Activated CD4-positive, alpha-beta T cell treated with anti-CD3 and anti-CD28 coated beads, Interleukin-10, Interleukin-2, amounts not matched to agents 100 ng/mL and 50 ng/mL, durations not matched to agents 16 hours and 8 hours (primary cell): ENCODE results near the gene SDCCAG8.

Source experiments
- DNase-seq: peaks from one replicate; pipeline ENCODE4 v3.0.0-alpha.2; 2020

Gene SDCCAG8

DNA sequence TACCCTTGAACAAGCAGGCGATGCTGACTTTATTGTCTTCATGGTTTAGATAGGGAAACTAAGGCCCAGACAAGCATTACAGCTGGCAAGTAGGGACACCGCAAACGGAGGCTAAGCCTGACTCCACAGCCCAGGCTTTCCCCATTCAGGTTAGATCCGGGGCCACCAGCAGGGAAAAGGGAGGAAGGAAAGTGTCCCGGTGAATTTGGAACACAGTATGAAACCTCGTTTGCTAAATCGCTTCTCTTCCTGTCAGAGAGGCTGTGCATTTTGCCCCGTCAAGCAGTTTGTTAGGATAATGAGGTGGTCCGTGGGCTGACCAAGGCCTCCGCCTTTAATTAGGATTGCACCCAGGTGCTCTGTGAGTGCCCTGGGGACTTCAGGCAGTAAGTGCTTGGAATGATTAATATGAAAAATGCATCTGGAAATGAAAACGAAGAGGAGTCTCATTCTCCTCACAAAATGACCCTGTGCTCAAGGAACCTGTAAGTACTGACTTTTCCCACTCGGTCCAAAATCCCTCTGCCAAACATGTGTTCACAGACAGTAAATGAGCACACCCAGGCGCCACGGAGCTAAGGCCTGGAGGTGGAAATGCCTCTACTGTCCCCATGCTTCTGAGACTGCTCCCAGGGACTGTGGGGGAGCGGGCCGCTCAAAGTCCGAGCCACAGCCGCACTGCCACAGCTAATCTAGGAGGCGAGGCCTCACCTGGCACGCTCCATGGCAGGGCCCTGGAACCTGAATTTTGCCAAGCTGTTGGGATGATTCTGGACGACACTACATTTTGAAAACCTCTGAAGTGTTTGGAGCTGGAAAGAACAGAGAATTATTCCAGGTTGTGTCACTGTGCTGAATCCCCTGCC, 234.1 kb downstream of the SDCCAG8 start:
- no peak for DNase-seq

DNA sequence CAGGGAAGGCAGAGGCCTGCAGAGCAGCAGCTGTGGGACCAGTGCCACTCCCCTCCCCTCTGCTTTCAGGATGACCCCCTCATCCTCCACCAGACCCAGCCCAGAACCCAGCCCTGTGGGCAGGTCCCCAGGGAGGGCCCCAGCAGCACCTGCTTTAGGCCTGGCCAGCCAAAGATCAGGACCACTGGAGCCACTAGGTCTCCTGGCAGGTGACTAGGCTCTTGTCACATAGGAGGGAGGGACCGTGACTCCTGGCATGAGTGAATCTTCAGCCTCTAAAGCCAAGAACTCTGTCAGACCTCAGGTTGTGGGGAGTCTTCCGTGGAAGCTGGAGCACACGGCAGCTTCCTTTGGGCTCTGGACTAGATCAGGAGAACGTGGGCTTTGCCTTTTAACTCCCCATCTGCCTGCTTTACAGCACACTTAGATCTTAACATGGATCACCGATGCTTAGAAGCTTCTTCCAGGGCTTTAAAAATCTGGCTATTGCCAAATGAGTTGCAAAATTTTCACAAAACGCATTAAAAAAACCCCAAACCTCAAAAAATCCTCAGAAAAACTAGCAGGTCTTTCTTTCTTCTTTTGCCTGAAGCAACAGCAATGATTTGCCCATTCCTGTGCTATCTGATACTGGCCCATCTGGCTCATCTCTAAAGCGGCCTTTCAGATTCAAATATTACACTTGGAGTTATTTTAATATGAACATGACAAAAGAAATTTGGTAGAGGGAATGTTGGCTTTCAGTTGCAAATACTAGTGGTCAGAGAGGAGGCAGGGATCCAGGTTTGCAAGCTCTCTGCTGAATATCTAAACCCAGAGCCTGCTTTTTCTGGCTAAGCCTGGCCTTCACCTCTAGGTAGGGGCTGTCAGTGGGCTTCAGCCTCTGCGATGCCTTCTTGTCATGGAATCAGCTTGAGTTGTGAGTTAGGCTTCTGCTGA, 235.2 kb downstream of the SDCCAG8 start:
- DNase-seq, result no peak

DNA sequence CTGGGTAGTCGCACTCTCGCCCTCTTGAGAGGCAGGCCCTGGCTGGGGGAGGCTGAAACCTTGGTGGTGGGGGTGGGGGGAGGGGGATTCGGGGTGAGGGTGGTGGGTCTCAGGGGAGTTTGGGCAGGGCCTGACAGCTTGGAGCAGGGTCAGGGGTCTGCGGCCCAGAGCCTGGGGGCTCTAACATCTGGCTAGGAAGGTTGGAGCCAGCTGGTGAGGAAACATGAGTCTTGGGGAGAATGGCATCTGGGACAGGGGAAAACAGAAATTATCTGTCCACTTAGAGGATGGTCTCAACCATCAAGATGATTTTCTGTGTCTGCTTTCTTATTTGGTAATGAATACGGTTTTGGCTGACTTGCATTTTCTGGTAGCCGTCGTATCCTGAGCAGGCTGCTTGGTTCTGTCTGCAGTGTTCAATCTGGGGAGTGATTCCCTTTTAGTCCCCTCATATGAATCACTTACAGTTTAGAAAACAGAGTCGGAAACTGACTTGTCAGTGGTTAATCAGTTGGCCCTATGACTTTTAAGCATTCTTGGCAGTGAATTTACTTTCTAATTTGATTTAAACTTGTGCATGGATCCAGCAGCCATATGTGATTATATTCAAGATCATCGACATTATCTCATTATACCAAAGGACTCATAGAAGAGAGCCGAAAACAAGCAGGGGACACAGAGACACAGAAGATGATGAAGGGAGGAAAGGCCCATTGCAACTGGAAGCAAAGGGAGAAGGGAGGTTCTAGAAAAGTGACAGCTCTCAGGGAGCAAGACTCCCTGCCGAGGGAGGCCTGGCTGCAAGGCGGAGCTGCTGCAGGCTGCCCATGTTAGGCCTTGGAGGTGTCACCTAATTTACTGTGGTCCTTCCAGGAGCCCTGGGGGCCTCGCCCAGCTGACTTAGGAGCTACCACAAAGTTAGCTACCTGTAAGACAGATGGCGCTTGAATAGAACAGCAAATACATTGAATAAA, 237.6 kb downstream of the SDCCAG8 start:
- DNase-seq, result no peak

DNA sequence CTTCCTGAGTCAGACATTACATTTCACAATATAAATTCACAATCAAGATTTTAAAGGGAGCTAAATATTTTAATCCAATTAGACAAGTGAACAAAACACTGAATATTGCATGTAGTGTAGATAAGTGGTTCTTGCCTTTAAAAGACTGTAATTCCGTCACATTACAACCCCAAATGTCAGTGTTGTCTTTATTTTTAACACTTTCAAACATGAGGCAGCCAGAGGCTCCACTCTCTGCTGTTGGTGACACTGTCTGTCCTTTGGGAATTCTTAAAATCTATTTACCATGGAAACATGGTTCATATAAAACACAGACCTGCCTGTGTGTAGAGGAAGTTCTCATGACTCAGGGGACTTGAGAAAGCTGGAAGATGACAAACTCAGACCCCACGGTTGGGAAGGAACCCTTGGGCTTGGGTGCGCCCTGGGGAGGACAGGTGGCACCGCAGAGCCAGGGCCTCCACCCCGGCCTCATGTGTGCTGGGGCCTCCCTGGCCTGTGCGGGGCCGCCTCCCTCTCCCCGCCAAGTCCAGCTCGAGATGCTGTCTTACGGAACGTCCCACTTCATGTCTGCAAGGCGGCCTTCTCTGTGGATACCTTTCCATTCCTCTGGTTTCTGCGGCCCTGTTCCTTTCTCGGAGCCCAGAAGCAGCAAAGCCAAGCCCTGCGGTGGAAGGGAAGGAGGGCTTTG, 239.0 kb downstream of the SDCCAG8 start:
- DNase-seq, result no peak

DNA sequence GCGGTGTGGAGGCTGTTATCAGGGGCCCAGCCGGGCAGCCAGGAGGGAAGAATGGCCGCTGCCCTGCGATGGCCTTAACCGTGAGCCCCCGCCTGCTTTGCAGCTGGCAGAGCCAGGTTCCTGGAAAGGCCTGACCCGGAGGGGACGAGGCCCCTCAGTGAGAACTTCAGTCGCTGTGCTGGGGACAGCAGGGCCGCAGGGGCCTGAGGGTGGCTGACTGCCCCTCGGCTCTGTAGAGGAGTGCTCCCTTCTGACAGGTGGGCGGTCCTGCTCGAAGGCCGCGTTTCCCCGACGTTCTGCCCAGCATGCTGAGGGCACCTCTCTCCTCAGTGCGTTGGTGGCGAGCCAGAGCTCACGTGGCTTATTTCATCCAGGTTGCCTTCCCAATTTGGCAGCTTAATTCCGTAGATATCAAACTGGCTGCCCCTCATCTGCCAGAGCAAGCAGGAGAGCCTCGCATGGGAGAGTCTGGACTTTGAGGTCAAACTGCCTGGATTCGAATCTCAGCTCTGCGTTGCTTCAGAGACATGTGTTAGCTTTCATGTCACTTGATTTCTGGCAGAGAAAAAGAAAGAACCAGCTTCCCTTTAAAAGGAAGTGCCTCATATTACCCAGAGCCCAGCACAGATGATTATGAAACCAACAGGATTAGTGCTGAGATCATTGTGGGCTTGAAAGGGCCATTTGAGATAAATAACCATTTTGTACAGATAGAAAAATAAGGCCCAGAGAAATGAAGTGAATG, 239.8 kb downstream of the SDCCAG8 start:
- DNase-seq, result no peak

DNA sequence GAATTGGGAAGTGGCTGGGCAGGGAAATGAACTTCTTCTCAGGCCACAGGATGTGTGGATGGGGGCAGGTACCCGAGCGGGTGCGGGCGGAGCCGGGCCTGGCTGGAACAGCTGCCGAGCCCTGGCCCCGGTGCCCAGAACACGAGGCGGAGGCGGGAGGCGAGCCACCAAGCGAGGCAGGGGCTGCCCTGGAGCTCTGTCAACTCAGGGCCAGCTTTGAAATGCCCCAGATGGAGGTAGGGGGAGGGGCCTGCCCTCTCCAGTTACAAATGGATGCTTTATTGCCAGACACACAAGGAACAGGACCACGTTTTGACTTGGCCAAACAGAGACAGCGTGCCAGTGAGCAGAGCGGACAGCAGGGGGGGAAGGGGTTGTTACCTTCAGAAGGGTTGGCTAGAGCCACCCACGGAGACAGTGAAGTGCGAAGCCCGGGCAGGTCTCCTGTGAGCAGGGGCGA, 240.4 kb downstream of the SDCCAG8 start:
- no peak for DNase-seq

DNA sequence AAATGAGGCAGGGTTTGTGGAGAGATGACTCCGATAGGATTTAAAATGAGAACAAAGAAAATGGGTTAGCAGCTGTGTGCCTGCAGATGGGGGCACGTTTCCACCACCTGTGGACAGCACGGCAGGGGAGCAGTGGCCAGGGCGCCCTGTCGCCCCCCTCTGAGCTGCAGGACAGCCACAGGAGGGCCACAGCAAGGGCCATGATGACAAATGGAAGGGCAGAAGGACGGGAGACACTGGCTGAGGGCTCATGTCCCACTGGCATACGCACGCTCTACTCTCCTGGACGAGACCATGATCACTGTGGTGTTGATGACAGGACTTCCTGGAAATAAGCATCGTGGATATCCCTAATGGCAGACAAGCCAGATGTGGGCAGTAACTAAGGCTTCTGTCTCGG, 241.0 kb downstream of the SDCCAG8 start:
- no peak for DNase-seq

DNA sequence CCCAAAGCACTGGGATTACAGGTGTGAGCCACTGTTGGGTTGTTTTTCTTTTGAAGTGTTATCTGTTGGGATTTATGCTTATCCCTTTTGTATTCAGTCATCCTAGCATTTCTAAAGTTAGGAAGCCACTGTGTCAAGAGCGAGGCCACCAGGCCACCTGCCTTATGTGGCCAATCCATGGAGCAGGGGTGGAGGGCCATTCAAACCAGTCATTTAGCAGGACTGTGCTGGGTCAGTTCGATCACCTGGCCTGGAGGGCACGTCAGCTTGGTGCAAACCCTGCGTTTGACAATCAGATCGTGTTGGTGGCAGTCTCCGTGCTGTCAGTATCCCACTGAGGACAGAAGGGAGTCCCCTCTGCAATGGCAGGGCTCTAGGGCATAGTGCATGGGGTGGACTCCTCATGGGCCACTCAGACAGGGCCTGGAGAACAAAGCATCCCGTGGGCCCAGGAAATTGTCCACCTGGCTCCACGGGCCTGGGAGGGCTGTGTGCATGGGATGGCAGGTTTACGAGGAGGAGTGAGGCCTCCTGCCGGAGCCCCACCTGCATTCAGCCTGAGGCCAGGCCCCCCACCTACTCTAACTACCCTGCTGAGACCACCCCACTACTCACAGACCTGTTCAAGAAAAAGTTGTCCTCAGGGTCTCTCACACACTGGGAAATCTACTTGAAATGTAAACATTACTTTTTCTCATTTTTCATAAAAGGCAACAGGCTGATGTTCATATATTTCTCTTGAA, 242.3 kb downstream of the SDCCAG8 start:
- no peak for DNase-seq

DNA sequence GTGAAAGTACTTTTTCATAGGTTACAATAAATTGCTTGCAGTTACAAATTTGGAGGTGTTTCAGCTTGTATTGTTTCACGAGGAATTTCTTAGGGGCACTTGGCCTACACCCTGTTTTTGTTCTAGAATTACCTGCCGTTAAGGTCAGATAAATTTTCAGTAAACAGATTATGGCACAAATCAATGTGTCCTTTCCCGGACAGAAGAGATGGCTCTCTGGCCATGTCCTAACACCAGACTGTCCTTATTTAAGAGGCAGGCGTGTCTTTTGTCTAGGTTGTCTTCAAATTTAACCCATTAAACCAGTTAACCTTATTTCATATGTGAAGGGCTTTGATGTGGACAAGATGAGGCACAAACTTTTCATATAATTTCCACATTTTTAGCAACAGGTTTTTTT, 243.4 kb downstream of the SDCCAG8 start:
- no peak for DNase-seq

DNA sequence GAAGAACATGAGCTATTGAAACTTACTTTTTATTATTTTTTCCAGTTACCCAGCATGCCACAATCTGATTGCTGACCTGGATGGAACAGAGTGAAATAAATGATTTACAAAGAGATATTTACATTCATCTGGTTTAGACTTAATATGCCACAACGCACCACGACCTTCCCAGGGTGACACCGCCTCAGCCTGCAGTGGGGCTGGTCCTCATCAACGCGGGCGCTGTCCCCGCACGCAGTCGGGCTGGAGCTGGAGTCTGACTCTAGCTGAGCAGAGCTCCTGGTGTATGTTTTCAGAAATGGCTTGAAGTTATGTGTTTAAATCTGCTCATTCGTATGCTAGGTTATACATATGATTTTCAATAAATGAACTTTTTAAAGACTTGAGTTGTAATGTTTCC, 243.9 kb downstream of the SDCCAG8 start:
- no peak for DNase-seq

DNA sequence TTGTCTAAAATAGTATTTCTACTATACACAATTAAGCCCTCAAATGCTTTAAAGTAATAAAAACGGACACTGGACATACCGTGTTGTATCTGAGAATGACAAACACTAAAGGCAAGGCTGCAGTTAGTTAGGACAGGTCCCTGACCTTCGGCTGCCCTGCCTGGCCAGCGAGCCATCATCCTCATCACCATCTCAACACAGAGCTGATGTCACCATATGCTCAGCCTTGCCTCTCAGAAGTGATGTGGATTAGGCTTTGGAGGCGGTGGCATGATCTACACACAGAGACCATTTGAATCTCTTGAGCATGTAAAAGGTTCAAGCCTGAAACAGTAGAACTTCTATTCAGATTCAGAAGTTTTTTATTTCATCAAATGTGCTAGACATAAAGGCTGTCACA, 244.7 kb downstream of the SDCCAG8 start:
- no peak for DNase-seq

DNA sequence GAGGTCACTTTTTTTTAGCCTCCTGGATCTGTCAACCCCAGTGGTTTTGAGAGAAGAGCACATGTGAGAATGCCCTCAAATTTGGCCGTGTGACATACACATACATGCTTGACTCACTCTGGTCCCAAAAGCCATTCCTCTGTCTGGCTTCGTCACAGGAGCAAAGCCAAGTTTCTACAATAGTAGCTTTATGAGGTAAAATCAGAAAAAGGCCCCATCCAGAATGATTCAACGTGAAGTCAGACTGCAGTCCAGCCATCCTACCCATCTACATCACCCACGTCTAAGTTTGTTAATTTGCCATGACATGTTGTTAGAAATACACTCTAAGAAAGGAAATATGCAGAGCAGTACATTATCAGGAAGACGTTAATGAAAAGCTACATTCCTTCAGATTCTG, 245.2 kb downstream of the SDCCAG8 start:
- no peak for DNase-seq

DNA sequence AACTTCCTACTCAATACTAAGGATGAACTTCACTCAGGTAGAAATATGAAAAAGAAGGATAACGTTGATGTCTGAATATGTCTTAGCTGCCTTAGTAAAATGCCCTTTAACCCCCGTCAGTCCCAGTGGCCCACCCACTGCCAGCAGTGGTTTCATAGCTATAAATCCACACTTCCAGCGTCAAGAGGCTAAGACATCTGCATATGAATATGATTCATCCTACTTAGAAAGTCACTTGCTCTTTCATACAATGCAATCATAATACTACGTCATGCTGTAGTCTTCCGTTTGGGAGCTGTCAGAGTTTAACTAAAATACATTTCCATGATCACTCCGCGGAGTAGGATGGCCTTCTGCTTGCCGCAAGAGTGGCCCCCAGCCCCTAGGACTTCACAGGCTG, 247.3 kb downstream of the SDCCAG8 start:
- DNase-seq, result no peak

DNA sequence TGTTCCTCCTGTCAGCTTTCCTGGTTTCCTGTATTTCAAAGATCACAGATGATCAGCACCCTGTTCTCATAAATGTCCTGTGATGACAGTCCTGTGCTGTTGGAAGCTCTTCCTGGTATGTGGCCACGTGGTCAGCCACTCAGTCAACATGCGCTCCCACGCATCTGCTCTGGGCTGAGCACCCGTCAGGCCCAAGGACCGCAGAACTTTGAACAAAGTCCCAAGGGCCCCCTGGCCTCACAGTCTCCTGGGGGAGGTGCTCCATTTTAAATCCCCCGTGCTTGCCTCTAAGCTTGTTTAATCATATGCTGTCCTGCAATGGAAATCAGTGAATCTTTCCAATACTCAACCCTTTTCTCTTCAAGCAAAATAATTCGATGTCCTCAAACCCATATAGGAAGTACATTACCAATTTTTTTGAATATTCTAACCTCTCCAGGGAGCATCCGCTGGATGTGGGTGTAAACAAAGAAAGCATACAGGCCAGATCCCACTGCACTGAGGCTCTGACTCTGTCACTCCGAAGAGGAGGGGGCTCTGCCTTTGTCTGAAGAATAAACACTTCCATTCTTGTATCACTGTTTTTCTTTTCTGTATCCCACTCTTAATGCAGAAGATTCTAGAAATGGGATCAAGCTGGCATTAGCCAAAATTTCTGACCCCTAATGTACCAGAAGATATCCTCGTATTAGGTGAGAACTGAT, 250.3 kb downstream of the SDCCAG8 start:
- DNase-seq, result no peak

DNA sequence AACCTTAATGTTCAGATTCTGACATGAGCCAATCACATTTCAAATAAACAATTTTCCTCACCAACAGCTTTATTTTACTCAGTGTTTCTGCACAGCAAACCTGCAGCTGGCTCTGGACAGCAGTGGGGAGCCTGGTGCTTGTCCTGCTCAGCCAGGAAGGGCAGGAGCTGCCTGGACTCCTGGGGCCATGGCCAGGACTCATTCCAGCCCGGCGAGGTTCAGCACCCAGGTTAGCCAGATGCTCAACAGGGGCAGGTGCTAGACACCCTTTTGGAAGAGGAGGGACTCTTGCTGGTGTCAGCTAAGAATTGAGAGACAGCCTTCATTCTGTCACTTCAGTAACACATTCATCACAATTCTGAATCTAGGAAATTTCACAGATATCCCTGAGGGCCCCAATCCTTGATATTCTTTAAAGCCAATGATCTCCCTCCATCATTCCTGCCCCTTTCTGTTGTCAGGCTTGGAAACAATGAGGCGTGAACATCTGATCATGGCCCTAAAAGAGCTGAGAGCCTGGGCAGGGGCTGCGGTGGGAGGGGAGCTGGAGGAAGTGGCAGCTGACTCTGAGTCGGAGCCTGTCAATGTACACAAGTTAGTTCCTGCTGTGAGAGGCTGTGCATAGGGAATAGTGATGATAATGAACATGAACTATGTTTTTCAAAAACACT, 251.3 kb downstream of the SDCCAG8 start:
- DNase-seq, result no peak

DNA sequence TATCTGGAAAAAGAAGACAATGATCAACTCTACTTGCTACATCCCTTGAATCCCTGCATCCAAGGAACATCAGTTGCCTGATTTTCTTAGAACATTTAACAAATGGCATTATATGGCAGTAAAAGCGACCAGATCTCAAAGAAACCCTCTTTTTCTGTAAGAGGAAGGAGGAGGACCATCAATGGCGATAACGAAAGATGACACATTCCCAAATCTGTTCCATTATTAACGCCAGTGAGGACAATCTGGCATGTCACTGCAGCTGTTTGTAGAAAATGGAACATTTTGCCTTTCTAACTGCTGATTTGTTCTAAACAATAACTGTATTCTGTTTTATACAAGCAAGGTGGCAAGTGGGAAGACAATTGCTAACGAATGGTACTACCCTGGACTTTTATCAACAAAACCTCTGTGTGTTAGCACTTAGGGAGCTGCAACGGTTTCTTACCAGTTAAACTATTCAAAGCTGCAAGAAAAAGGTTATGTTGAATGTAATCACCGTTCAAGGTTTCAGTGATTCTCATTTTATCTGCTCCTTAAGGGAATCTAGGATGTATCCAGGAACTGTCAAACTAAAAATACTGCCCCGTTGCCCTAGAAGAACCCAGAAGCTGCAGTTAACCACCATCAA, 251.9 kb downstream of the SDCCAG8 start:
- no peak for DNase-seq

DNA sequence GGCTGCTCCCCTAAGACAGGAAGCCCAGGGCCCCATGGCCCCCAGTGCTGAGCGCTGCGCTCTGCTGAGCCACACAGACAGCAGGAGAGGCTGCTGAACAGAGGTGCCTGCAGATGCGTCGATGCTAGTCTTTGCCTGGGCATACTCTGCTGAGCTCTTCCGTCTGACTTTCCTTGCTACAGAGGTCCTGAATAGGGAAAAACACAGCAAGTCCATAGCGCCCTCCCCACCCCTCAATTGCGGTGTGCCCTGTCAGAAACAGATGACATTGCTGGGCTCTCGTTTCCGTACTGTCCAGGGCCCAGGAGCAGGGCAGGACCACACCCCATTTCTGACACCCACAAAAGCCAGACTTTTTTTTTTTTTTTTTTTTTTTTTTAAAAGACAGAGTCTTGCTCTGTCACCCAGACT, 252.5 kb downstream of the SDCCAG8 start:
- no peak for DNase-seq

DNA sequence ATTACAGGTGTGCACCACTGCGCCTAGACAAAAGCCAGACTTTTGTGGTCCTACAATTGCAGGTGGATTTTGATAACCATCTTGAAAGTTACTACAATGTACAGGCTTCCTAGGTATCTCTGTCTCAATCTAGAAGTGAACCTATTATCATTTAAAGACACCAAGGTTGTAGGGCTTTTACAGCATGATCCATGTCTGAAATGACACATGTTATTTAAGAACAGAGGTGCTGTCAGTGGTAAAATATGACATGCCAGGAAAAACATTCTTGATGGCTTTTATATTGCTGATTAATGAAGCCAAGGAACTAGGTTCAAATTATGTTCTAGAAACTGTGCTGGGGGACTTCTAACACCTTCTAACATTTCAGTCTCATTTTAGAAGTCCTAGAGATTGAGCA, 253.1 kb downstream of the SDCCAG8 start:
- DNase-seq, result no peak

DNA sequence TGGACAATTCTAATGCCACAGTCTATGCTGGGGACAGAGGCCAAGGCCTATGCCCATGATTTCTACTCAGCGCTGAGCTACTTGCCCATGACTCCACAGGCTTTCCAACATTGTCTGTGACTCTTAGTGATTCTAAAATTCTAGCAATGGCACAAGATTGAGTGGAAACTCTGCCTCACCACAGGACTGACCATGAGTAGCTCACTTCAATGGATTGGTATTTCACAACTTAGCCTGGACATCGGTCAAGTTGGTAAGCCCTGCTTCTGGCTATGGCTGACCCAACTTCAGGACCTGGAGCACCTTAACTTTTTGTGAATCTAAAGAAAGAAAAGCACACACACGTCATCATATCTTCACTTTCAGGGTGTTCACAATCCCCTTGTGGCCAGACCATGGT, 255.1 kb downstream of the SDCCAG8 start:
- no peak for DNase-seq
